PC-9 (cell line): Measurements from ENCODE around the gene PHC2.

Experiments
- CTCF ChIP-seq: fragments of 200-600 bp; sonication (generic); conservative IDR thresholded peaks from 2 replicates; pipeline ENCODE4 v1.6.1; 2017; ENCODE audit warnings: mixed run types, antibody characterized with exemption, mild to moderate bottlenecking, moderate library complexity
- EZH2 ChIP-seq: fragments of 200-600 bp; sonication (generic); IDR thresholded peaks from 2 replicates; pipeline ENCODE4 v1.8.0; 2017; ENCODE audit warnings: antibody characterized with exemption, low read depth

GRCh38 chr1:33321178-33321577 is 109.7 kb downstream of the PHC2 start:
- TF ChIP-seq CTCF (no peak), EZH2 (no peak)
